Measurements from ENCODE around the gene ADAM22. TPM values are rescaled to one million over a fixed set of nuclear protein-coding genes. Genes with fewer than 3 reads are reported as not detected.

The ADAM22 gene
- total and polyA plus RNA-seq, 10 of the 15 experiments (the other 5 are each of a cell fraction or from before 2014, with no cell fraction given) = 1.4 to 24.5 (median 7.6) TPM

- H3K27ac ChIP-seq (ENCODE audit: control insufficient read depth, insufficient read depth) = no peak overlapping the region
- H3K9me3 ChIP-seq (replicated peaks; ENCODE audit: control insufficient read depth, insufficient read depth, low read length) = no peaks in the 10 kb centered on the region
- no peaks in the 10 kb centered on the region for H4K20me1 ChIP-seq (ENCODE audit: control insufficient read depth, insufficient read depth)
- H3K36me3 ChIP-seq (ENCODE audit: control insufficient read depth in 2 of 2, insufficient read depth in 2 of 2, low read length in 1 of 2) = peaks cover 0 to 3% of the 10 kb centered on the region in 2 experiments; a peak in 1 of 4 replicates
- no peak for TF ChIP-seq ETV6 (conservative IDR thresholded peaks at IDR 0.05 in 1 of 2, IDR thresholded peaks at IDR 0.05 in 1 of 2; ENCODE audit: borderline replicate concordance in 1 of 2, low read depth in 1 of 2)
- TF ChIP-seq FOS (IDR thresholded peaks at IDR 0.05; ENCODE audit: borderline replicate concordance, extremely low read depth, insufficient read length) = no peak
- peak; percentile 41; the same call in 1 of the 2 replicates for TF ChIP-seq SPI1 (IDR thresholded peaks at IDR 0.05; ENCODE audit: borderline replicate concordance, insufficient read depth, low read depth, low read length)
- H3K4me3 ChIP-seq = no peak overlapping the region
- no peak for FAIRE-seq
- H3K4me1 ChIP-seq (ENCODE audit: control insufficient read depth, insufficient read depth, low read length) = no peaks in the 10 kb centered on the region
- no peaks in the 10 kb centered on the region for H3K27me3 ChIP-seq (replicated peaks in 1 of 2; ENCODE audit: control insufficient read depth in 2 of 2, insufficient read depth in 2 of 2, low read length in 1 of 2)
- no peak for DNase-seq (ENCODE audit: low read depth, low spot score)
- ChIA-PET POLR2A (interaction anchor here (1.0 kb wide), 1 partner anchor 12 kb away, joined by 3 read pairs; no protein-coding TSS in a partner anchor), CTCF (interaction anchor here (0.9 to 2.1 kb wide), 5 partner anchors 9 to 801 kb away, joined by 3 to 11 read pairs (median 4); no protein-coding TSS in a partner anchor), SMC1A (ENCODE audit: uncharacterized antibody, unreplicated experiment) (interaction anchor here (0.7 to 1.8 kb wide), 8 partner anchors 9 to 237 kb away, joined by 3 to 8 read pairs (median 3); no protein-coding TSS in a partner anchor), RAD21 (ENCODE audit: unreplicated experiment) (interaction anchor here (1.1 to 1.5 kb wide), 2 partner anchors 9 to 54 kb away, joined by 4 read pairs; no protein-coding TSS in a partner anchor)
- H3K79me2 ChIP-seq (ENCODE audit: control insufficient read depth, insufficient read depth, low read length) = no peaks in the 10 kb centered on the region
- H3K9ac ChIP-seq (ENCODE audit: control insufficient read depth, insufficient read depth, low read length) = no peak overlapping the region
- no peak overlapping the region for H2AFZ ChIP-seq (ENCODE audit: control insufficient read depth, low read depth, low read length)
- in situ Hi-C loops (cut with MboI) (loop anchor here (10.0 kb wide), 1 partner anchor 611 kb away; no protein-coding TSS in a partner anchor), intact Hi-C loops (cut with micrococcal nuclease; ENCODE audit: unreplicated experiment) (loop anchor here (5.0 kb wide), 1 partner anchor 52 kb away; no protein-coding TSS in a partner anchor)
- no TSS peak for BruUV-seq (replicated peaks)
- ATAC-seq = peak; percentile 71
- no peak overlapping the region for H3K4me2 ChIP-seq (ENCODE audit: control insufficient read depth, insufficient read depth)
These were observed 181.3 kb downstream of the ADAM22 start for GRCh38 chr7:88115258-88115796.

- ATAC-seq (no peak), DNase-seq (ENCODE audit: low read depth, low spot score) (no peak), FAIRE-seq (no peak)
- no peaks in the 10 kb centered on the region for H3K9me3 ChIP-seq (replicated peaks; ENCODE audit: control insufficient read depth, insufficient read depth, low read length)
- intact Hi-C loops (cut with micrococcal nuclease; ENCODE audit: unreplicated experiment) = loop anchor here (5.0 kb wide), 1 partner anchor 51 kb away; no protein-coding TSS in a partner anchor
- H3K4me2 ChIP-seq (ENCODE audit: control insufficient read depth, insufficient read depth) = no peak overlapping the region
- BruUV-seq (replicated peaks) = no TSS peak
- in situ Hi-C loops (cut with MboI) = loop anchor here (10.0 kb wide), 1 partner anchor 611 kb away; no protein-coding TSS in a partner anchor
- H3K9ac ChIP-seq (ENCODE audit: control insufficient read depth, insufficient read depth, low read length) = no peak overlapping the region
- ChIA-PET POLR2A (interaction anchor here (1.0 kb wide), 1 partner anchor 12 kb away, joined by 3 read pairs; no protein-coding TSS in a partner anchor), RAD21 (ENCODE audit: unreplicated experiment) (interaction anchor here (1.1 to 1.5 kb wide), 2 partner anchors 9 to 53 kb away, joined by 4 read pairs; no protein-coding TSS in a partner anchor), CTCF (interaction anchor here (0.7 to 2.1 kb wide), 6 partner anchors 9 to 802 kb away, joined by 3 to 11 read pairs (median 4); no protein-coding TSS in a partner anchor), SMC1A (ENCODE audit: uncharacterized antibody, unreplicated experiment) (interaction anchor here (0.7 to 1.8 kb wide), 7 partner anchors 10 to 311 kb away, joined by 3 to 8 read pairs (median 3); no protein-coding TSS in a partner anchor)
- WGBS (ENCODE audit: insufficient coverage, insufficient replicate concordance, low lambda C conversion rate, missing lambda C conversion rate) = 95% methylated on average over 2 of the region's 2 CpGs
- no peaks in the 10 kb centered on the region for H3K27me3 ChIP-seq (replicated peaks in 1 of 2; ENCODE audit: control insufficient read depth in 2 of 2, insufficient read depth in 2 of 2, low read length in 1 of 2)
- H4K20me1 ChIP-seq (ENCODE audit: control insufficient read depth, insufficient read depth) = no peaks in the 10 kb centered on the region
- no peak overlapping the region for H3K4me3 ChIP-seq
- no peaks in the 10 kb centered on the region for H3K79me2 ChIP-seq (ENCODE audit: control insufficient read depth, insufficient read depth, low read length)
- peaks cover 0 to 3% of the 10 kb centered on the region in 2 experiments; a peak in 1 of 4 replicates for H3K36me3 ChIP-seq (ENCODE audit: control insufficient read depth in 2 of 2, insufficient read depth in 2 of 2, low read length in 1 of 2)
- H3K27ac ChIP-seq (ENCODE audit: control insufficient read depth, insufficient read depth) = no peak overlapping the region
- H3K4me1 ChIP-seq (ENCODE audit: control insufficient read depth, insufficient read depth, low read length) = no peaks in the 10 kb centered on the region
- no peak overlapping the region for H2AFZ ChIP-seq (ENCODE audit: control insufficient read depth, low read depth, low read length)
- TF ChIP-seq STAT3 (IDR thresholded peaks at IDR 0.05; ENCODE audit: low read depth, low read length) (no peak), RCOR1 (conservative IDR thresholded peaks at IDR 0.05; ENCODE audit: low read depth, low read length) (no peak), ZNF622 (IDR thresholded peaks at IDR 0.05) (no peak), SREBF2 (IDR thresholded peaks at IDR 0.05; ENCODE audit: low read length) (no peak), ZBTB11 (CRISPR knock-in tag; IDR thresholded peaks at IDR 0.05) (no peak), RELA (IDR thresholded peaks at IDR 0.05; ENCODE audit: borderline replicate concordance, partially characterized antibody) (no peak), FOXM1 (IDR thresholded peaks at IDR 0.05; ENCODE audit: low read depth, low read length) (no peak)
These were observed 181.8 kb downstream of the ADAM22 start for GRCh38 chr7:88115816-88116215.

All from GM12878 (cell line).